GM18951 (cell line): ENCODE results near the gene OR56A4.
"Not testable (repeated sequence)": the region's sequence is repeated elsewhere in the genome, so short reads cannot be mapped to it uniquely, and the experiment has no call there.

Experiments
- POLR2A ChIP-seq: IDR thresholded peaks from 4 replicates; pipeline ENCODE4 v1.6.1; 2011; ENCODE audit warnings: mild to moderate bottlenecking; ENCODE audit not compliant: insufficient read length, insufficient read depth; ENCODE audit errors: extremely low read depth
- in situ Hi-C: fragments of 300-500 bp; cut with MboI; formaldehyde crosslinking; loops from one replicate; pipeline ENCODE4 v1.12.0; 2022; ENCODE audit warnings: low sequenced_read_pairs, mixed read lengths, inconsistent platforms; ENCODE audit not compliant: unreplicated experiment

The OR56A4 gene

DNA sequence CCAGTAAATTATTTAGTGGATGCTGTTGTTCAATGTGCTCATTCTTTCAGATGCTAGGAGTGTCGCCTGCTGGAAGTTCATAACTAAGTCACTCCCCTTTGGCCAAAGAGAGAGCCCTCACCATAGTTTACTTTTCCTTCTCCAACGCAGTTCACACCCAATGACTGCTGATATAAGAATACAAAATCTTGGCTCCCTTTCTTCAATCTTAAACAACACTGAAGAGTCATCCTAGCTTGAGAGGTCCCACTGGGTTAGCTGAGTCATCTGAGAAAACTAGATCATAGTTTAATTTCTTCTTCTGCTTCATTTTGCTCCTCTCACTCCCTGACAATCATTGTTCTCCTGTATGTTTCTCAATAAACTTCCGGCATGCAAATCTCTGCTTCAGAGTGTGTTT, 14.6 kb downstream of the OR56A4 start:
- TF ChIP-seq POLR2A: no peak
- in situ Hi-C loops: no loop called here

DNA sequence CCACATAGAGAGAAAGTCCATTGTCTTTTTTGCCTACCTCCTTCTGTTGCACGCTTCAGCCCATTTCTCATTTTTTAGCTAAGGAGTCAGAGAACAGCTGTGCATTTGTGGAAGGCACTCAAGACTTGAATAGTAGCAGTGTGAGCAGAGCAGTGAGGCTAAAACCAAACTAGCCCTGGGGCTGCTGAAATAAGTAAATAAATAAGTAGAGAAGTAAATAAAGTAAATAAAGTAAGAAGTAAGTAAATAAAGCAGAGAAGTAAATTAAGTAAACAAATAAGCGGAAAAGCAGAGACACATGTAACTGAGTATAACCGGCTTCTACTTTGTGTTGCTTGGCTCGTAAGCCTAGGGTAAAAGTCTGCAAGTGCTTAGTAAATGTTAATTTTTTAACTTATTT, 17.5 kb downstream of the OR56A4 start:
- TF ChIP-seq POLR2A: no peak
- in situ Hi-C loops: no loop called here

DNA sequence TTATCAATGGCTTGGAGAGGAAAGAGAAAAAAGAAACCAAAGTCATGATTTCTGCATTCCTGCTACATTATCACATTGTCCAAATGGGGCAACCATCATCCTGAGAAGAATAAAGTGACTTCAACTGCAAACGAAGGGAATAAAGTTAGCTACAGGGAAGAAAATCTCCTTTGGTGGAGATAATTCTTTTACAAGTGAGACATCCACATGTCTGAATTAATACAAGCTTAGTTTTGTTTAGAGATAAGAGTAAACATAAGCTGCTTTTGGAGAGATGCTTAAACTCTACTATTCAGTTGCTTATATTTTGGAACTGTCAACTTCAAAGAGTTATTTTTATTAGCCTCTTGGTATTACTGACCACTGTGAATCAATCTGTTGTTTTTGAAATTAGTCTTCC, 19.9 kb downstream of the OR56A4 start, which contains the start of gene OR52L1:
OR52L1 (minus strand) TSS at position 101 of the 400 bp plus-strand sequence; CDS start at position 46, 55 bp downstream.
- TF ChIP-seq POLR2A: no peak
- in situ Hi-C loops: no loop called here

DNA sequence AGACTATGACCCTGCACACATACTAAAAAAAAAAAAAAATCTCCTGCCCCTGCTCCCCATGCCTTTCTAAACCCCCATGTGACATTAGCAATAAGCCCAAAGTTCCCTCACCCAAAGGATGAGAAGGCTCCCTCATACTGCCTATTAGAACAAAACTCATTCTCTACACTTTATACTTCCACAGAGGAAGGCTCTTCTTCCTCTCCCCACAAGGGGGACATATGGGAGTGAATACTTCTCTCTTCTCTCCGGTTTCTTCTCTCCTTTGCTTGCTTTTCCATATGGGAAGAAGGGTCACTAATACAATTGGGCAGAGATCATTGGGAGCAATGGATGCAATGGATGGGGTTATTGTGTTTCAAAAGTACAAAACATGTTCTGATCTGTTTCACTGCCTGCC, 23.3 kb downstream of the OR56A4 start:
- no peak for TF ChIP-seq POLR2A

DNA sequence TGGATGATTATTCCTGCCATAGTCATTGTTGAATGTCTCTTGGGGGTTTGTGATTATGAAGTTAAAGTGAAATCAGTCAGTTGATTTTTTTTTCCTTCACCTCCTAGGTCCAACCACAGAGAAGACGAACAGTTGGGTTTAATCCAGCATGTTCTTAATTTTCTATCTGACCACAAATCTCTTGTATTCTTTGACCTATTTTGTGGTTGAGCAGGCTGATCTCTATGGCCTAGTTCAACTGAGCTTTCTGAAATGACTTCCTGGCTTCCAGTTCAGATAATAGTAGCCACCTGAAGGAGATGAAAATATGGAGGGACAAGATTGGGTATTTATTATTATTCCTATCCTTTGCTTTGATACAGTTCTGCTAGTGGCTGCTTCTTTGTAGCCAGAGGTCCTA, 33.2 kb downstream of the OR56A4 start:
- no peak for TF ChIP-seq POLR2A
- in situ Hi-C loops: no loop called here

More for the DNA sequence above, 23.3 kb downstream of the OR56A4 start:
- in situ Hi-C loops: no loop called here

DNA sequence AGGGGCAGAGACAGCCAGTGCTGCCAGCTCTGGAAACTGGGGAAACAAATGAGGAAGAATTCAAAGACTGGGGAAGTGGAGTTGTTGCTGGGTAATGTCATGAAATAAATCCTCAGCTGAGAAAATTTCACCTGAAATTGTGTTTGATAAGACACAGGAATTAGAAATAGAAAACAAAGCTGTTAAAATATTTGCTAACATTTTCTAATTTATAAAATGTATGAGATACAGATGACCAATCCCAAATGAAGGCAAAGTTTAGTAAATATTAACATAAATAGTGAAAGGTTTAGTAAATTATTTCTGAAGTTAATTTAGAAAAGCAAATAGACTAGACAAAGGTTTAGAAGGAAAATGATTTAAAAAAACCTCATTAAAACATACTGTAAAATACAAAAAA, 38.4 kb downstream of the OR56A4 start, which contains the start of gene OR56A5:
OR56A5 (minus strand) TSS at position 101 of the 400 bp plus-strand sequence; CDS start at position 101, 0 bp downstream.
- in situ Hi-C loops: no loop called here

DNA sequence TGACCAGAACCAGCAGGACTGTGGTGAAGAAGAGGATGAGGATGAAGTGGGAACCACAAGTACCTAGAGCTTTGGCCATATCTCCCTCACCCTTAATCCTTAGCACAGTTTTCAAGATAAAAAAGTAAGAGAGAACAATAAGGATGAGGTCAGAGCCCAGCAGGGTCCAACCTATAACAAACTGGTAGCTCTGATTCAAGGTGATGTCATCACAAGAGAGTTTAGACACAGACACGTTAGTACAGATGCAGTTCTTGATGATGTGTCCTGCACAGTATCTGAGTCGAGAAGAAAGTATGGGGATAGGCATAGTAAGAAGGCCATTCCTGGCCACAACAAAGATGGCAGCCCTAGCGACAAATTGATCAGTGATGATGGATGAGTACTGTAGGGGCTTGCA, 39.0 kb downstream of the OR56A4 start:
- in situ Hi-C loops: no loop called here

More for the DNA sequence above, 38.4 kb downstream of the OR56A4 start, which contains the start of gene OR56A5:
- TF ChIP-seq POLR2A: no peak

DNA sequence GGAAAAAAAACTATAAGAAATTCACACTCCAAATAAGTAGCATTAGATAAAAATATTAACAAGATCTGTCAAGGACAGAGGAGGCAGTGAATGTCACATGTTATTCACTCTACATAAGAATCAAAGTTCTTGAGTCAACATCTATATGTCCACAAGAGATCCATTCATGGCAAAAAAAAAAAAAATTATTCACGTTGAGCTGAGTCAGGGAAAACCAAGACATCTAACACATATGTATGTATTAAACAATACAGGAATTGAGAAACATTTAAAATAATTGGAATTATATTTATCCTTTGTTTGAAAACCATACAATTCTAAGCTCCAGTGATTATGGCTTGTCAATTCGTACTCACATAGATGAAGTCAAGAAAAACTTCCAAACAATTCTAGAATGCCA, 39.8 kb downstream of the OR56A4 start:
- in situ Hi-C loops: no loop called here
- TF ChIP-seq POLR2A: no peak

More for the DNA sequence above, 39.0 kb downstream of the OR56A4 start:
- TF ChIP-seq POLR2A: no peak

DNA sequence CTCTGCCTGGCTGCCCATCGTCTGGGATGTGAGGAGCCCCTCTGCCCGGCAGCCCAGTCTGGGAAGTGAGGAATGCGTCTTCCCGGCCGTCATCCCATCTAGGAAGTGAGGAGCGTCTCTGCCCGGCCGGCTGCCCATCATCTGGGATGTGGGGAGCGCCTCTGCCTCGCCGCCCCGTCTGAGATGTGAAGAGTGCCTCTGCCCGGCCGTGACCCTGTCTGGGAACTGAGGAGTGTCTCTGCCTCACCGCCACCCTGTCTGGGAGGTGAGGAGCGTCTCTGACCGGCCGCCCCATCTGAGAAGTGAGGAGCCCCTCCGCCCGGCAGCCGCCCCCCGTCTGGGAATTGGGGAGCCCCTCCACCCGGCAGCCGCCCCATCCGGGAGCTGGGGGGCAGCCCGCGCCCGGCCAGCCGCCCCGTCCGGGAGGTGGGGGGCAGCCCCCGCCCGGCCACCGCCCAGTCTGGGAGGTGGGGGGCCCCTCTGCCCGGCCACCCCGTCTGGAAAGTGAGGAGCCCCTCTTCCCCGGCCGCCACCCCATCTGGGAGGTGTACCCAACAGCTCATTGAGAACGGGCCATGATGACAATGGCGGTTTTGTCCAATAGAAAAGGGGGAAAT, 45.9 kb downstream of the OR56A4 start:
- in situ Hi-C loops: not testable (repeated sequence)

DNA sequence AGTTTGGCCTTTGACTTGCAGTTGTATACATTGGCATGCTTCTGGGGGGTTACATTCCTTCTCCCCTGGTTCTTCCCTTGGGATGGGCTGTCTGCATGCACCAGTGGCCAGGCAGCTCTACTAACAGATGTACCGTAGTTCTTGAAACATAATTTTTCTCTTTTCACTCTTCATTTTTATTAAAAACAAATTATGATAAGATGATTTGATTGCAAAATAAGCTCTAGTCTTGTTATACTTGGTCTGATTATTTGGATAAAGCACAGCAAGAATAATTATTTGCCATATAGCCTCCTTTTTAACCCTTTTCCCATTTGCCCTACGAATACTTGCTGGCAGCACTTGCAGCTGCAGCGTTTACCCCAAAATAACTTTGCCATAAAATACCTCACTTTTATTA, 51.2 kb downstream of the OR56A4 start:
- TF ChIP-seq POLR2A: no peak
- in situ Hi-C loops: no loop called here
